Osteoblast (primary cell): ENCODE measurements around the gene PLXND1. TPM values are rescaled to one million over a fixed set of nuclear protein-coding genes. Genes with fewer than 3 reads are reported as not detected.

Experiments
- DNase-seq: peaks from one replicate; pipeline ENCODE4 v3.0.0; 2011; ENCODE audit warnings: low spot score, mixed read lengths; ENCODE audit not compliant: insufficient read length; ENCODE audit errors: missing footprints
- H2AFZ ChIP-seq: 2 replicates; pipeline ENCODE4 v1.6.0; 2011; ENCODE audit warnings: mild to moderate bottlenecking, low read length
- H3K27ac ChIP-seq: 2 replicates; pipeline ENCODE4 v1.5.1; 2011; ENCODE audit warnings: mild to moderate bottlenecking, low read depth, low read length, moderate library complexity
- H3K27me3 ChIP-seq: 2 replicates; pipeline ENCODE4 v1.6.0; 2012; ENCODE audit warnings: mild to moderate bottlenecking, control low read depth, inconsistent platforms, low read length, moderate library complexity; ENCODE audit not compliant: insufficient read depth
- H3K36me3 ChIP-seq: 2 replicates; pipeline ENCODE4 v1.5.1; 2011; ENCODE audit warnings: mild to moderate bottlenecking, low read length, control low read depth, moderate library complexity; ENCODE audit not compliant: insufficient read depth
- H3K4me1 ChIP-seq: 2 replicates; pipeline ENCODE4 v1.5.1; 2011; ENCODE audit warnings: mild to moderate bottlenecking, low read length, control low read depth, moderate library complexity; ENCODE audit not compliant: insufficient read depth
- H3K4me2 ChIP-seq: 2 replicates; pipeline ENCODE4 v1.6.0; 2011; ENCODE audit warnings: mild to moderate bottlenecking, low read length; ENCODE audit not compliant: insufficient read depth
- H3K4me3 ChIP-seq: fragments of 200-600 bp; sonication (generic); 3 replicates; pipeline ENCODE4 v1.5.1; 2012; ENCODE audit warnings: mild to moderate bottlenecking, low read length, inconsistent platforms; ENCODE audit not compliant: insufficient read depth
- H3K79me2 ChIP-seq: 2 replicates; pipeline ENCODE4 v1.6.0; 2012; ENCODE audit warnings: mild to moderate bottlenecking, low read length, control low read depth, inconsistent platforms; ENCODE audit not compliant: insufficient read depth
- H3K9me3 ChIP-seq: 2 replicates; pipeline ENCODE4 v1.5.1; 2011; ENCODE audit warnings: low read depth, low read length, control low read depth
- H4K20me1 ChIP-seq: 2 replicates; pipeline ENCODE4 v1.6.0; 2012; ENCODE audit warnings: mild to moderate bottlenecking, low read length, control low read depth; ENCODE audit not compliant: insufficient read depth
- total RNA-seq: library from RNA; depleted of rRNA; stranded (reverse); fragments of >200 nt; gene quantifications from 2 replicates; pipeline ENCODE4 v1.2.3, GENCODE V29; 2012
- TF ChIP-seq, protein P1 (sequence below): IDR thresholded peaks from 2 replicates; pipeline ENCODE4 v1.5.1; 2011; ENCODE audit warnings: mild to moderate bottlenecking, low read depth, low read length, moderate library complexity; ENCODE audit errors: extremely low read depth

Gene PLXND1
- total RNA-seq, 1 donor = 134 TPM

DNA sequence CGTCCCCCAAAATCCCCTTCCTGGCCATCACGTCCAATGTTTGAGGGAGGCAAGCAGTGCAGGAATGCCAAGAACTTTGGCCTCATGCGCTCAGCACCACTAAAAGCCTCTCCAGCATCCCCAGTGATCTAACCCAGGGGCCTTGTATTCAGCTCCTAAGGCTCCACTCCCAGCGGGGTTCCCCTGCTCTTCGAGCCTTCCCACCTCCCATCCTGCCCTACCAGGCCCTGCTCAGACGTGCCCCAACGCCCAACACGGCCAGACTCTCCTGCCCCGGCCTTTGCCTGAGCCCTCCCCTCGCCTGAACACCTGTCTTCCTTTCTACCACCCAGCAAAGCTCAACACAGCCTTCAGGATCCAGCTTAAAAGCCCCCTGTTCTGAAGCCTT, 30.5 kb downstream of the PLXND1 start:
- no peaks in the 10 kb centered on the region for H3K9me3 ChIP-seq
- H3K4me2 ChIP-seq = no peak overlapping the region
- peaks cover 2% of the 10 kb centered on the region for H3K79me2 ChIP-seq
- DNase-seq = no peak
- H3K27me3 ChIP-seq = no peaks in the 10 kb centered on the region
- no peaks in the 10 kb centered on the region for H3K4me1 ChIP-seq
- H4K20me1 ChIP-seq = peaks cover 8% of the 10 kb centered on the region
- peaks cover 69% of the 10 kb centered on the region for H3K36me3 ChIP-seq
- no peak overlapping the region for H3K4me3 ChIP-seq
- H2AFZ ChIP-seq = no peak overlapping the region
- TF ChIP-seq, protein P1, sequence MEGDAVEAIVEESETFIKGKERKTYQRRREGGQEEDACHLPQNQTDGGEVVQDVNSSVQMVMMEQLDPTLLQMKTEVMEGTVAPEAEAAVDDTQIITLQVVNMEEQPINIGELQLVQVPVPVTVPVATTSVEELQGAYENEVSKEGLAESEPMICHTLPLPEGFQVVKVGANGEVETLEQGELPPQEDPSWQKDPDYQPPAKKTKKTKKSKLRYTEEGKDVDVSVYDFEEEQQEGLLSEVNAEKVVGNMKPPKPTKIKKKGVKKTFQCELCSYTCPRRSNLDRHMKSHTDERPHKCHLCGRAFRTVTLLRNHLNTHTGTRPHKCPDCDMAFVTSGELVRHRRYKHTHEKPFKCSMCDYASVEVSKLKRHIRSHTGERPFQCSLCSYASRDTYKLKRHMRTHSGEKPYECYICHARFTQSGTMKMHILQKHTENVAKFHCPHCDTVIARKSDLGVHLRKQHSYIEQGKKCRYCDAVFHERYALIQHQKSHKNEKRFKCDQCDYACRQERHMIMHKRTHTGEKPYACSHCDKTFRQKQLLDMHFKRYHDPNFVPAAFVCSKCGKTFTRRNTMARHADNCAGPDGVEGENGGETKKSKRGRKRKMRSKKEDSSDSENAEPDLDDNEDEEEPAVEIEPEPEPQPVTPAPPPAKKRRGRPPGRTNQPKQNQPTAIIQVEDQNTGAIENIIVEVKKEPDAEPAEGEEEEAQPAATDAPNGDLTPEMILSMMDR = no peak
- H3K27ac ChIP-seq = no peak overlapping the region

DNA sequence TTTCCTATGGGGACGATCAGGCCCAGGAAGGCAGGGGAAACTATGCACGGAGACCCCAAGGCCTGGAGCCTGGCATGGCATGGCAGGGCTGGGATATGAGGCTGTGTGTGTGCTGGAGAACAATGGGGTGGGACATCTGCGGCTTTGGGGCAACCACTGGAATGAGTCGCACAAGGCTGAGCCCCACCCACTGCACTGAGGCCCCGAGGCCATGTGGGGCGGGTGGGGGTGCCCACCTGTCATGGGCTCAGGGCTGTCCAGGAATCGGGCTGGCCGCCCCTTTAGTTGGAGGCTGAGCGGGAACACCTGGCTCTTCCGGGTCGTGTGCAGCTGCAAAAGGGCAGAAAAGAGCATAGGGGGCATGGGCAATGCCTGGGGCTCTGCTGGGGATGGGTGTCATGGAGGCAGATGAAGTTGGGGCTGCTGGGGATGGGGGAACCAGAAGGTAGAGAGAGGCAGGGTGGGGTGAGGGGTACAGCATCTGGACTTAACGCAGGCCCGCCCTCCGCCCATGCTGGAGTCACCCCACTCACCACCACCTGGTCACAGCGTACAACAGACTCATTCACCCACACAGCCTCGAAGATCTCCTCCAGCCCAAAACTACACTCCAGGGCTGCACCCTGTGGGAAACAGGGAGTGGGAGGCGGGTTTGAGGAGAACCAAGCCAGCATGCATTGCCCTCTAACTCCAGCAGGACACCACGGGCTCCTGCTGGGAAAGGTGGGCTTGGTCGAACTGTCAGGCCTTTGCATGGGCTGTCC, 31.1 kb downstream of the PLXND1 start:
- H3K4me1 ChIP-seq = no peaks in the 10 kb centered on the region
- no peak overlapping the region for H3K27ac ChIP-seq
- TF ChIP-seq, protein P1 = no peak
- H2AFZ ChIP-seq = no peak overlapping the region
- no peak overlapping the region for H3K4me3 ChIP-seq
- peaks cover 74% of the 10 kb centered on the region for H3K36me3 ChIP-seq
- no peak for DNase-seq
- H3K79me2 ChIP-seq = peaks cover 2% of the 10 kb centered on the region
- H4K20me1 ChIP-seq = peaks cover 8% of the 10 kb centered on the region
- H3K27me3 ChIP-seq = no peaks in the 10 kb centered on the region
- H3K4me2 ChIP-seq = no peak overlapping the region
- no peaks in the 10 kb centered on the region for H3K9me3 ChIP-seq

DNA sequence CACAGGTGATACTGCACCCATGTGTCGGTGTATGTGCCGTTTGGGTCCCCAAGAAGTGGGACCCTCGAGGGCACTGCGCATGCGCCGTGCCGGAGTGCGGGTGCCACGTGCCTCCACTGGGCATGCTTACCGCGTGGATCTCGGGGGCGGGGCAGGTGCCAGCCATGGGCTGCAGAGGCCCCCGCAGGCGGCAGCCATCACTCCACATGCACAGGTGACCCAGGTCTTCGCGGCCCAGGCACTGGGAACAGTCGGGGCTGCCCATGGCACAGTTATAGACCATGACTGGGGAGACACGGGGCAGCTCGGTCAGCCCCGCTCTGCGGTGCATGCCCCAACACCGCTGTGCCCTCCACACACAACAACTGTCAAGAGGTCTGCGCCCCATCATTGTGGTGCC, 32.3 kb downstream of the PLXND1 start:
- H3K27me3 ChIP-seq = no peaks in the 10 kb centered on the region
- H3K9me3 ChIP-seq = no peaks in the 10 kb centered on the region
- H3K79me2 ChIP-seq = no peaks in the 10 kb centered on the region
- no peak overlapping the region for H3K4me3 ChIP-seq
- TF ChIP-seq, protein P1 = no peak
- H3K4me2 ChIP-seq = no peak overlapping the region
- no peak overlapping the region for H3K27ac ChIP-seq
- H4K20me1 ChIP-seq = no peaks in the 10 kb centered on the region
- H3K36me3 ChIP-seq = peaks cover 75% of the 10 kb centered on the region
- H2AFZ ChIP-seq = no peak overlapping the region
- no peaks in the 10 kb centered on the region for H3K4me1 ChIP-seq
- no peak for DNase-seq

DNA sequence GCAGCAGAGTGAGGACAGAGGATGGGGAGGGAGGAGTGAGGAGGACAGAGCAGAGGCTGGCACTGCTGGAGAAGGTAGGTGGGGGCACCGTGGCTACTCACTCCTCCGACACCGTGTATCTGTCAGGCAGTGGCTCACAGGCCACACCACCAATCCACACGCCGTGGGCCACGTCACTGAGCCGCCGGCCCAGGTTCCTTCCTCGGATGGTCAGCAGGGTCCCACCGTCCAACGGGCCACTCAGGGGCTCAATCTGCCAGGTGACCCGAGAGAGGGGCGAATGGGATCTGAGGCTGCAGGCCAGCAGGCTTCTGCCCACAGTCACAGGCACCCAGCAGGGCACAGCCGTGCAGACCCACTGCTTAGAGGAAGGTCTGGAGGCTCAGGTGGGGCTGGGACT, 33.0 kb downstream of the PLXND1 start:
- Histone ChIP-seq H3K79me2 (no peaks in the 10 kb centered on the region), H3K27ac (no peak overlapping the region), H3K4me3 (no peak overlapping the region), H3K27me3 (no peaks in the 10 kb centered on the region), H2AFZ (no peak overlapping the region), H3K4me1 (no peaks in the 10 kb centered on the region), H3K9me3 (no peaks in the 10 kb centered on the region), H3K36me3 (peaks cover 76% of the 10 kb centered on the region), H4K20me1 (no peaks in the 10 kb centered on the region), H3K4me2 (no peak overlapping the region)
- TF ChIP-seq, protein P1 = no peak
- no peak for DNase-seq
